GM18508 (cell line): ENCODE measurements around the gene CACNA1F.

Experiments used
- ATAC-seq: cut with Tn5 transposase; IDR thresholded peaks from one replicate; pipeline ENCODE4 v1.9.1; 2021; ENCODE audit warnings: moderate number of reproducible peaks; ENCODE audit not compliant: insufficient read depth, unreplicated experiment

The CACNA1F gene

DNA sequence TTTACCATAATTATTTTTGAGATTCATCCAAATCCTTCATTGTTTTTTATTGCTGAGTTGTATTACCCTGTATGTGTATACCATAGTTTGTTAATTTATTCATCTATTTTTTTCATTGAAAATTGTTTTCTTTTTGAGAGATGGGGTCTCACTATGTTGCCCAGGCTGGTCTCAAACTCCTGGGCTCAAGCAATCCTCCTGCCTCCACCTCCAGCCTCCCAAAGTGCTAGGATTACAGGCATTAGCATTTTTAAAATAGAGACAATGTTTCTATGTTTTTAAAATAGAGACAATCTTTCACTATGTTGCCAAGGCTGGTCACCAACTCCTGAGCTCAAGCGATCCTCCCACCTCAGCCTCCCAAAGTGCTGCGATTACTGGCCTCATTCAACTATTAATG, 72.2 kb downstream of the CACNA1F start:
- no peak for ATAC-seq

GRCh38 chrX:49157194-49157593, 75.9 kb downstream of the CACNA1F start:
- no peak for ATAC-seq

DNA sequence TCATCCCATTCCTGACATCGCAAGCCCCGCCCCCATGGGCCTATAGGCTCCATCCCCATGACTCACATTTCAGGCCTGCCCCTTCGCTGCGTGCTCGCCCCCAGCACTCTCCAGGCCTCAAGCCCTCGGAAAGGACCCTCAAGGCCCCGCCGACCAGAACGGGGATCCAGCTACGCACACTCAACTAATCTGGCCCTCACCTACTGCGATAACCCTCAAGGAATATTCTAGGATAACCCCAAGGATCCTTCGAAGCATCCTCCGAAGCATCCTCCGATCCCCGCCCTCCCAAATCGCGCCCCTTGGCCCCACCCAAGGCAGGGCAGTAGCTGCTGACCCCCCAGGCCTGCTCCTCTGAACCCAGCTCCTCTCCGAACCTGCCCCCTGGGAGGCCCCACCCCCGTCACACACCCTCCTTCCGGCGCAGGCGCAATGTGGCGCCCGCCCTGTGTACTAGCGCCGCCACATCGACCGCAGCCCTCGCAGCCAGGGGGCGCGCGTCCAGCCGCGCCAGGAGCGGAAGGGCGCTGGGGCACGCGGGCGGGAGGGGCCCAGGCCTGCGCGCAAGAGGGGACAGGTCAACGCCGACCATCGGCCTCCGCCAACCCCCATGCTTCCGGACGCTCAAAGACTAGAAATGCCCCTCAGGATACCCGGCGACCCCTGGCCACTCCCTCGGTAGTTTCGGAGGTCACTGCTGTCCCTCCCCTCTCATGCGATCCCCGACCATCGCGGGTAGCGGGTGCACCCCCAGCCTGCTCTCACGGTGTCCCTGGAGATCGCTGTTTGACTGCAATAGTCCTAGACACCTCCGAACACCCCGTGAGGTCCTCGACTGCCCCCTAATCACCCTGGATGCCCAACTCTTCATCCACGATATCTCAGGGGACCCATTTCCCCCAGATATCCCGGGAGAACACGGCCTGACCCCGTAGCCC, 77.0 kb downstream of the CACNA1F start:
- peak; percentile 57 for ATAC-seq

DNA sequence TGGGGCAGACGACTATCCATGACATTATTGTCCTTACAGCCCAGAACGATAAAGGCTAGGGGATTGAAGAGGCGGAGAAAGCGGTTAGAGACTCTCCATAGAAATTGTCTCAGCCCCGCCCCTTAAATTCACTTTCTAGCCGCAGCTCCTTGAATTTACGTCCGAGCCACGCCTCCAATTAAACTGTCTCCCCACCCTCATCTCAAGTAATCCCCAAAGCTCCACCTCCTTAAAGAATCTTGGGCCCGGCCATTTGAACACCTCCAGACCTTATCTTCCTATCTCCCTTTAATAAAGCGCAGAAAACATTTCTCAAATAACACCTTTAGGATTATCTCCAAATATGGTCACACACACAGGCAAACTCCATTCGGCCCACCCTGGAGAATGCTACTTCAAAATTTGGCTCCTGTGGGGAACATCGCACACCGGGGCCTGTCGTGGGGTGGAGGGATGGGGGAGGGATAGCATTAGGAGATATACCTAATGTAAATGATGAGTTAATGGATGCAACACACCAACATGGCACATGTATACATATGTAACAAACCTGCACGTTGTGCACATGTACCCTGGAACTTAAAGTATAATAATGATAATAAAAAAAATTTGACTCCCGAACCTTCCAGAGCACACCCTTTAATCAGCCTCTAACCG, 77.8 kb downstream of the CACNA1F start:
- no peak for ATAC-seq
